OCI-LY7 (cell line): ENCODE data around the gene RAB11FIP4.

Experiments
- EZH2phosphoT487 ChIP-seq: fragments of 200-600 bp; sonication (generic); IDR thresholded peaks from 2 replicates; pipeline ENCODE4 v1.6.1; 2018; ENCODE audit warnings: low read depth, borderline replicate concordance, mild to moderate bottlenecking, mixed run types, antibody characterized with exemption, low read length, moderate library complexity, mixed read lengths
- TF ChIP-seq, protein P1 (sequence below): fragments of 200-600 bp; sonication (generic); conservative IDR thresholded peaks from 2 replicates; pipeline ENCODE4 v1.5.1; 2014; ENCODE audit warnings: mild to moderate bottlenecking, antibody characterized with exemption, low read length, moderate library complexity, mixed read lengths

DNA sequence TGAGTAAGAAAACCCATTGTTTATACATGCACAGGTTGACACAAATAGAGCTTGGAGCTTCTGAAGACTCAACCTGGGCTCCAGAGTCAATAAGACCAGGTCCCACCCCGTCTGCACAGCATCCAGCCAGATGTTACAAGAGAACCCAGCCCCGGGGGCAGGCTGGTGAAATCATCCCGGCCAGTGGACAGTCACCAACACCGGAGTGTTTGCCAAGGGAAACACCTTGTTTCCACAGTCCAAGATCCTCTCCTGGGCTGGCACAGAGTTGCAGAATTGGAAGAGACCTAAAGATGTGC lies 90.3 kb downstream of the RAB11FIP4 start:
- TF ChIP-seq, protein P1, sequence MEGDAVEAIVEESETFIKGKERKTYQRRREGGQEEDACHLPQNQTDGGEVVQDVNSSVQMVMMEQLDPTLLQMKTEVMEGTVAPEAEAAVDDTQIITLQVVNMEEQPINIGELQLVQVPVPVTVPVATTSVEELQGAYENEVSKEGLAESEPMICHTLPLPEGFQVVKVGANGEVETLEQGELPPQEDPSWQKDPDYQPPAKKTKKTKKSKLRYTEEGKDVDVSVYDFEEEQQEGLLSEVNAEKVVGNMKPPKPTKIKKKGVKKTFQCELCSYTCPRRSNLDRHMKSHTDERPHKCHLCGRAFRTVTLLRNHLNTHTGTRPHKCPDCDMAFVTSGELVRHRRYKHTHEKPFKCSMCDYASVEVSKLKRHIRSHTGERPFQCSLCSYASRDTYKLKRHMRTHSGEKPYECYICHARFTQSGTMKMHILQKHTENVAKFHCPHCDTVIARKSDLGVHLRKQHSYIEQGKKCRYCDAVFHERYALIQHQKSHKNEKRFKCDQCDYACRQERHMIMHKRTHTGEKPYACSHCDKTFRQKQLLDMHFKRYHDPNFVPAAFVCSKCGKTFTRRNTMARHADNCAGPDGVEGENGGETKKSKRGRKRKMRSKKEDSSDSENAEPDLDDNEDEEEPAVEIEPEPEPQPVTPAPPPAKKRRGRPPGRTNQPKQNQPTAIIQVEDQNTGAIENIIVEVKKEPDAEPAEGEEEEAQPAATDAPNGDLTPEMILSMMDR = no peak
- no peak for TF ChIP-seq EZH2phosphoT487
